Neutrophil (primary cell): ENCODE results near the gene ITGA1.

Experiments
- H3K27ac ChIP-seq: fragments of 200-600 bp; sonication (generic); 2 replicates; pipeline ENCODE4 v1.5.1; 2016; ENCODE audit warnings: mild to moderate bottlenecking, moderate library complexity
- H3K27me3 ChIP-seq: fragments of 200-600 bp; sonication (generic); 2 replicates; pipeline ENCODE4 v1.6.0; 2016; ENCODE audit warnings: mild to moderate bottlenecking
- H3K36me3 ChIP-seq: fragments of 200-600 bp; sonication (generic); 2 replicates; pipeline ENCODE4 v1.5.1; 2017
- H3K4me1 ChIP-seq, 2 experiments: fragments of 200-600 bp in 1 of 2; sonication (generic) in 1 of 2; 1 replicate in 1 of 2; 2 replicates in 1 of 2; pipeline versions ENCODE4 v1.5.1 to v1.6.1; 2013 to 2016; ENCODE audit warnings: low read depth in 1 of 2, low read length in 1 of 2, mild to moderate bottlenecking in 1 of 2, moderate library complexity in 1 of 2; ENCODE audit not compliant: control insufficient read depth in 1 of 2, insufficient read depth in 1 of 2
- H3K4me3 ChIP-seq, 2 experiments: fragments of 200-600 bp in 1 of 2; sonication (generic) in 1 of 2; 1 replicate in 1 of 2; 2 replicates in 1 of 2; pipeline ENCODE4 v1.5.1; 2013 to 2016; ENCODE audit warnings: low read depth in 1 of 2, low read length in 1 of 2, mild to moderate bottlenecking in 1 of 2, moderate library complexity in 1 of 2
- H3K9me3 ChIP-seq: fragments of 200-600 bp; sonication (generic); 2 replicates; pipeline ENCODE4 v1.5.1; 2016
- TF ChIP-seq, protein P1 (sequence below): fragments of 200-600 bp; sonication (generic); IDR thresholded peaks from 2 replicates; pipeline ENCODE4 v1.5.1; 2016; ENCODE audit warnings: antibody characterized with exemption

Gene ITGA1

DNA sequence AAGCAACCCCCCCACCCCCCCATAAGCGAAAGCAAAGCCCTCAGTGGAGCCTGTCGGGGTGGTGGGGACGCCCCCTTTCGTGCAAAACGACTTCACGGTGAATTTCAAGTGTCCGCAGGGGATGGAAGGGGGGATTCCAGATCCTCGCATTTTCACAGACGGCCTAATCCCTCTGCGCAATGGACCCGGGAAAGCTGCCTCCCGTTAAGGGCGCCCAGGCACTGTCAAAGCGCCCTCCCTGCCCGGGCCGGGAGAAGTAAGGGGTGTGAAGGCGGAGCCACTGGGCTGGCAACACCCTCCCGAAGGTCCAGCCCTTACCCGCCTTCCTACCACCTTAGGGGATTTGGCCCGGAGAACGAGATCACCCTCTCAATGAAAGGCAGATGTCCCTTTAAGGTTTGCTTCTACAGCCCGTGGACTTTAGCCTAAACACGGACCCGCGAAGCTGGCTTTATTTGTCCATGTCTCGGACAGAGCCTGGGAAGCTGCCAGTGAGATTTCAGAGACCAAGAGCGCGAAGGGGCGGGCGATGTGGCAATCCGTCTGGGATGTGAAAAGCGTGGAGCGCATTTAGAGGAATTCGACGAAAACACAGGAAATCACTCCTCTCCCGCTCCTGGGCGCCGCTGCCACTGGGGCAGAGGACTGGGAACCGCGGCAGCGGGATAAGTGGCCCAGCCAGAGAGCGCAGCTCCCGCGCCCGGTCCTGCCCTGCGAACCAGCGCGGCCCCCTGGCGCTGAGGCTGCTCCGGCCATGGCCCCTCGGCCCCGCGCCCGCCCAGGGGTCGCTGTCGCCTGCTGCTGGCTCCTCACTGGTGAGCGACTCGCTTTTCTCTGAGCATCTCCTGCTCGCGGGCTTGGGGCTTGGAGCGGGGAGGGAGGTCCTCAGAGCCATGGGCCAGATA is at the start of gene ITGA1, which contains the start of gene PELO:
Gene ITGA1, plus strand, starts transcription at position 317 of the 905 bp plus-strand sequence. Its CDS starts 438 bp downstream, at position 755.
Gene PELO, plus strand, starts transcription at position 317 of the 905 bp plus-strand sequence. CDS start 12,479 bp downstream, outside the sequence.
- peak within 1 kb of the TSS; percentile 50 for H3K27ac ChIP-seq
- no peaks in the 10 kb centered on the region for H3K36me3 ChIP-seq
- TF ChIP-seq, protein P1, sequence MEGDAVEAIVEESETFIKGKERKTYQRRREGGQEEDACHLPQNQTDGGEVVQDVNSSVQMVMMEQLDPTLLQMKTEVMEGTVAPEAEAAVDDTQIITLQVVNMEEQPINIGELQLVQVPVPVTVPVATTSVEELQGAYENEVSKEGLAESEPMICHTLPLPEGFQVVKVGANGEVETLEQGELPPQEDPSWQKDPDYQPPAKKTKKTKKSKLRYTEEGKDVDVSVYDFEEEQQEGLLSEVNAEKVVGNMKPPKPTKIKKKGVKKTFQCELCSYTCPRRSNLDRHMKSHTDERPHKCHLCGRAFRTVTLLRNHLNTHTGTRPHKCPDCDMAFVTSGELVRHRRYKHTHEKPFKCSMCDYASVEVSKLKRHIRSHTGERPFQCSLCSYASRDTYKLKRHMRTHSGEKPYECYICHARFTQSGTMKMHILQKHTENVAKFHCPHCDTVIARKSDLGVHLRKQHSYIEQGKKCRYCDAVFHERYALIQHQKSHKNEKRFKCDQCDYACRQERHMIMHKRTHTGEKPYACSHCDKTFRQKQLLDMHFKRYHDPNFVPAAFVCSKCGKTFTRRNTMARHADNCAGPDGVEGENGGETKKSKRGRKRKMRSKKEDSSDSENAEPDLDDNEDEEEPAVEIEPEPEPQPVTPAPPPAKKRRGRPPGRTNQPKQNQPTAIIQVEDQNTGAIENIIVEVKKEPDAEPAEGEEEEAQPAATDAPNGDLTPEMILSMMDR, result no peak

GRCh38 chr5:52738095-52738506 is 49.6 kb upstream of the ITGA1 start:
- H3K36me3 ChIP-seq, result no peaks in the 10 kb centered on the region

More for the DNA sequence above, at the start of gene ITGA1, which contains the start of gene PELO:
- Histone ChIP-seq H3K9me3 (no peaks in the 10 kb centered on the region), H3K27me3 (peaks cover 19% of the 10 kb centered on the region), H3K4me1 (peaks cover 25 to 28% of the 10 kb centered on the region in 2 experiments), H3K4me3 (peak within 1 kb of the TSS; percentile 83 to 86)

GRCh38 chr5:52740007-52740406 is 47.7 kb upstream of the ITGA1 start:
- no peaks in the 10 kb centered on the region for H3K27me3 ChIP-seq
- TF ChIP-seq, protein P1, result no peak
- no peaks in the 10 kb centered on the region for H3K4me1 ChIP-seq
- H3K36me3 ChIP-seq, result no peaks in the 10 kb centered on the region
- no peak overlapping the region for H3K4me3 ChIP-seq
- H3K9me3 ChIP-seq, result no peaks in the 10 kb centered on the region
- H3K27ac ChIP-seq, result no peak overlapping the region

More at GRCh38 chr5:52738095-52738506, 49.6 kb upstream of the ITGA1 start:
- no peaks in the 10 kb centered on the region for H3K4me1 ChIP-seq
- H3K27ac ChIP-seq, result no peak overlapping the region
- H3K9me3 ChIP-seq, result no peaks in the 10 kb centered on the region
- no peaks in the 10 kb centered on the region for H3K27me3 ChIP-seq
- H3K4me3 ChIP-seq, result no peak overlapping the region
- TF ChIP-seq, protein P1, result no peak

GRCh38 chr5:52743012-52743411 is 44.7 kb upstream of the ITGA1 start:
- no peaks in the 10 kb centered on the region for H3K27me3 ChIP-seq
- no peaks in the 10 kb centered on the region for H3K36me3 ChIP-seq
- no peaks in the 10 kb centered on the region for H3K4me1 ChIP-seq
- TF ChIP-seq, protein P1, result no peak
- H3K27ac ChIP-seq, result no peak overlapping the region
- H3K4me3 ChIP-seq, result no peak overlapping the region
- H3K9me3 ChIP-seq, result no peaks in the 10 kb centered on the region

DNA sequence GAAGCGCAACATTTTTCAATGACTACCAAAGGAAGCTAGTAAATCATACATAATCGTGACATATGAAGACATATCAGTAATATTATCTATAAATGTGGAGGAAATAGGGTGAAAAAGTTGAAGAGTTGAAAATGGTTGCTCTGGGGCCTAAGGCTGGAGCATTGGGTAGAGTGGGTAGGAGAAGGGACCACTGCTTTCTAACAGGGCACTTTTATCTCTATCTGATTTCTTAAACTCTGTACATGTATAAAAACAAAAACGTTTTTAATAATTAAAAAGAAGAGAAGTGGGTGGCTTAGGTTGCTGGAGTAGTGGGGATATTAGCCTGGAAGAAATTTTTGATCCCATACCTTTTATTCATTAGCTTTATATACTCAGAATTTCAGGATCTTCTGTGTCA is 44.2 kb upstream of the ITGA1 start:
- H3K4me3 ChIP-seq, result no peak overlapping the region
- H3K36me3 ChIP-seq, result no peaks in the 10 kb centered on the region
- no peaks in the 10 kb centered on the region for H3K9me3 ChIP-seq
- no peak overlapping the region for H3K27ac ChIP-seq
- TF ChIP-seq, protein P1, result no peak
- H3K27me3 ChIP-seq, result no peaks in the 10 kb centered on the region
- H3K4me1 ChIP-seq, result no peaks in the 10 kb centered on the region
